Ovary (tissue), 3 donors: ENCODE data around the gene SPTBN5.

ENCODE experiments used
- EP300 ChIP-seq: sonication (generic); formaldehyde crosslinking; IDR thresholded peaks from one replicate; pipeline ENCODE4 v1.6.1; 2017; ENCODE audit warnings: antibody characterized with exemption
- POLR2A ChIP-seq: fragments of 450-650 bp; IDR thresholded peaks from one replicate; pipeline ENCODE4 v1.6.1; 2017; ENCODE audit warnings: antibody characterized with exemption, mild to moderate bottlenecking, moderate library complexity
- TF ChIP-seq, protein P1 (sequence below), 3 donors: fragments of 450-650 bp in 2 of 3; fragments of 200-600 bp in 1 of 3; IDR thresholded peaks; one replicate each; pipeline versions ENCODE4 v1.5.1 to v1.8.0; 2016 to 2022; ENCODE audit warnings: antibody characterized with exemption in 3 of 3, mild to moderate bottlenecking in 1 of 3
- donor health status: DM: no; HTN: no; CAD: no.

DNA sequence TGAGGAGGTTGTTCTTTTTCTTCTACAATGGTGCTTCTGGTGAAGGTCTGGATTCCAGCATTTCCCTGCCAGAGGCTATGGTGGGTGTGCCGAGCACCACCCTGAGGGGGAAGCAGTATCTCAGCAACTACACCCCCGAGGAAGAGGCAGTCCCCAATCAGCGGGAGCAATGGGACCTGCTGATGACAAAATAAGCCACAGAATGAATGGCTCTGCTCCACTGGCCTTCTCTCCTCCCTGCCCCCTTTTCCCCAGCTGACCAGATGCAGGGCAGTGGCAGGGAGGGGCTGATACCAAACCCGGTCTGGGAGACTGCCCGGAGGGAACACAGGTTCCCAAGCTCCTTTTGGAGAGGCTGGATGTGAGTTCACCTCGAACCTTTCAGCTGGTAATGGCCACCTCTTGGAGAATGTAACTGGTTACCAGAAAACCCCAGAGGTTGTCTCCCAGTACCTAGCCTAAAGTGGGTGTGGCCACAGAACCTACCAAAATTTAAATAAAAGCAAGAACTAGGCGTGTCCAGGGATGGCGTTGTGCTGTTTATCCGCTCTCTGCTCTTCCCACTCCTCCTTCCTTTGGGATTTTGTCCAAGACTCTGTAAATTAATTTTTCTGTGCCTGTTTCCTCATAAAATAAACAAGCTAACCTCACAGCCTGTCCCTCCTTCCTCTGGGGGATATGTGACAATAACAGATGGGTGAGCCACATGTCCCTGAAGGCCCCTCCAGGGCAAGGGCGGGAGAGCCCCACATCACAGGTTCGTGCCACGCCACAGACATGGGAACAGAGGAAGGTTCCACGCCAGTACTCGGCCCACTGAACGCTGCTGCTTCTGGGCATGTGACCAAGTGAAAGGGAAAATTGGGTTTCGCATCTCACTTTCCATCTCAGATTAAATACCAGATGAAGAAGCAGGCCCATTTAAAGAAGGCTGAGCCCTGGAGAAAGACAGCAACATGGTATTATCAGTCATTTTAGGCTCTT lies 35.1 kb upstream of the SPTBN5 start:
- no peak for TF ChIP-seq POLR2A
- TF ChIP-seq, protein P1, sequence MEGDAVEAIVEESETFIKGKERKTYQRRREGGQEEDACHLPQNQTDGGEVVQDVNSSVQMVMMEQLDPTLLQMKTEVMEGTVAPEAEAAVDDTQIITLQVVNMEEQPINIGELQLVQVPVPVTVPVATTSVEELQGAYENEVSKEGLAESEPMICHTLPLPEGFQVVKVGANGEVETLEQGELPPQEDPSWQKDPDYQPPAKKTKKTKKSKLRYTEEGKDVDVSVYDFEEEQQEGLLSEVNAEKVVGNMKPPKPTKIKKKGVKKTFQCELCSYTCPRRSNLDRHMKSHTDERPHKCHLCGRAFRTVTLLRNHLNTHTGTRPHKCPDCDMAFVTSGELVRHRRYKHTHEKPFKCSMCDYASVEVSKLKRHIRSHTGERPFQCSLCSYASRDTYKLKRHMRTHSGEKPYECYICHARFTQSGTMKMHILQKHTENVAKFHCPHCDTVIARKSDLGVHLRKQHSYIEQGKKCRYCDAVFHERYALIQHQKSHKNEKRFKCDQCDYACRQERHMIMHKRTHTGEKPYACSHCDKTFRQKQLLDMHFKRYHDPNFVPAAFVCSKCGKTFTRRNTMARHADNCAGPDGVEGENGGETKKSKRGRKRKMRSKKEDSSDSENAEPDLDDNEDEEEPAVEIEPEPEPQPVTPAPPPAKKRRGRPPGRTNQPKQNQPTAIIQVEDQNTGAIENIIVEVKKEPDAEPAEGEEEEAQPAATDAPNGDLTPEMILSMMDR (IDR thresholded peaks at IDR 0.05): no peak
- no peak for TF ChIP-seq EP300
